A549 (cell line): ENCODE measurements around the gene ADCYAP1R1. TPM values are rescaled to one million over a fixed set of nuclear protein-coding genes. Genes with fewer than 3 reads are reported as not detected.

Experiments
- ATAC-seq, 2 experiments: fragments of 200-7000 bp in 1 of 2; fragments of >200 bp in 1 of 2; cut with Nextera tagmentation in 1 of 2; cut with Tn5 transposase in 1 of 2; 3 replicates each; pipeline versions ENCODE4 v1.8.0 to v1.9.1; 2018 to 2020; ENCODE audit warnings: mild to moderate bottlenecking in 1 of 2, moderate library complexity in 1 of 2
- CTCF ChIA-PET: fragments of 300-600 bp; sonication (Branson Sonifier 250); formaldehyde crosslinking; extraction: SDS; loops from one replicate; lab custom pipeline; 2021; ENCODE audit warnings: antibody characterized with exemption, inconsistent platforms; lab: Yijun Ruan, JAX
- POLR2A ChIA-PET: fragments of 350-600 bp; formaldehyde crosslinking; extraction: SDS; loops from one replicate; lab custom pipeline; 2021; ENCODE audit warnings: antibody characterized with exemption, inconsistent platforms; lab: Yijun Ruan, JAX
- DNase-seq, 2 experiments: peaks; one replicate each; pipeline versions ENCODE4 v3.0.0 to v3.0.0-alpha.2; 2011 to 2016; ENCODE audit warnings: low read depth in 1 of 2, low spot score in 1 of 2
- FAIRE-seq: peaks from 2 replicates; lab custom pipeline; 2011; peaks lifted over from hg19 to GRCh38; lab: Jason Lieb, UNC
- H3K27ac ChIP-seq, 2 experiments: fragments of >200 bp; sonication (Bioruptor Twin); formaldehyde crosslinking; 3 replicates each; pipeline ENCODE4 v1.5.1; 2016 to 2017
- H3K4me1 ChIP-seq: fragments of >200 bp; sonication (Bioruptor Twin); formaldehyde crosslinking; 3 replicates; pipeline ENCODE4 v1.6.1; 2016
- H3K4me2 ChIP-seq: fragments of >200 bp; sonication (Bioruptor Twin); formaldehyde crosslinking; 3 replicates; pipeline ENCODE4 v1.6.1; 2016
- H3K4me3 ChIP-seq: fragments of >200 bp; sonication (Bioruptor Twin); formaldehyde crosslinking; 3 replicates; pipeline ENCODE4 v1.5.1; 2016
- H3K9me3 ChIP-seq: fragments of >200 bp; sonication (Bioruptor Twin); formaldehyde crosslinking; 3 replicates; pipeline ENCODE4 v1.6.1; 2016
- ATOH8 ChIP-seq: fragments of 250-450 bp; sonication (Bioruptor Pico); IDR thresholded peaks from 2 replicates; pipeline ENCODE4 v1.5.0; 2020; ENCODE audit warnings: low read depth, mild to moderate bottlenecking, moderate library complexity
- BCL3 ChIP-seq: fragments of >200 bp; sonication (Bioruptor Twin); formaldehyde crosslinking; IDR thresholded peaks from 3 replicates; pipeline ENCODE4 v1.6.1; 2016
- CBX8 ChIP-seq: fragments of 200-600 bp; sonication (generic); IDR thresholded peaks from 2 replicates; pipeline ENCODE4 v1.6.1; 2016
- CHD2 ChIP-seq: fragments of 150-350 bp; IDR thresholded peaks from 2 replicates; pipeline ENCODE4 v1.6.1; 2014; ENCODE audit warnings: low read length; ENCODE audit not compliant: partially characterized antibody
- CTCF ChIP-seq: fragments of >200 bp; sonication (Bioruptor Twin); formaldehyde crosslinking; IDR thresholded peaks from 3 replicates; pipeline ENCODE4 v1.5.1; 2016
- ESRRA ChIP-seq: fragments of 150-350 bp; IDR thresholded peaks from 2 replicates; pipeline ENCODE4 v1.6.1; 2014; ENCODE audit warnings: mild to moderate bottlenecking, low read length, borderline replicate concordance
- FOSB ChIP-seq: fragments of 250-450 bp; sonication (Bioruptor Pico); IDR thresholded peaks from 2 replicates; pipeline ENCODE4 v1.5.0; 2020; ENCODE audit warnings: mild to moderate bottlenecking, moderate library complexity
- FOSL2 ChIP-seq, 2 experiments: fragments of 450-650 bp in 1 of 2; fragments of >200 bp in 1 of 2; sonication (Bioruptor Twin) in 1 of 2; formaldehyde crosslinking; IDR thresholded peaks; 2 replicates each; pipeline versions ENCODE4 v1.5.0 to v1.6.1; 2016 to 2020; ENCODE audit warnings: mild to moderate bottlenecking in 1 of 2, moderate library complexity in 1 of 2
- GATA3 ChIP-seq: IDR thresholded peaks from 2 replicates; pipeline ENCODE4 v1.6.1; 2012; ENCODE audit warnings: borderline replicate concordance
- HMGXB4 ChIP-seq: fragments of 250-450 bp; sonication (Bioruptor Pico); IDR thresholded peaks from 2 replicates; pipeline ENCODE4 v1.5.0; 2021; ENCODE audit warnings: mild to moderate bottlenecking, moderate library complexity, borderline replicate concordance
- JUNB ChIP-seq: fragments of >200 bp; sonication (Bioruptor Twin); formaldehyde crosslinking; IDR thresholded peaks from 2 replicates; pipeline ENCODE4 v1.6.1; 2016
- MAFK ChIP-seq: fragments of 450-650 bp; IDR thresholded peaks from 2 replicates; pipeline ENCODE4 v1.6.1; 2014; ENCODE audit not compliant: partially characterized antibody
- MYC ChIP-seq: IDR thresholded peaks from 2 replicates; pipeline ENCODE4 v1.6.1; 2012; ENCODE audit warnings: mild to moderate bottlenecking, inconsistent platforms, low read length, improper control_type of control experiment, borderline replicate concordance
- NFE2L2 ChIP-seq: fragments of 150-350 bp; conservative IDR thresholded peaks from 2 replicates; pipeline ENCODE4 v1.6.1; 2014; ENCODE audit warnings: low read length
- NR3C1 ChIP-seq: fragments of >200 bp; sonication (Bioruptor Twin); formaldehyde crosslinking; IDR thresholded peaks from 3 replicates; pipeline ENCODE4 v1.6.1; 2017
- RFX5 ChIP-seq: fragments of 450-650 bp; IDR thresholded peaks from 2 replicates; pipeline ENCODE4 v1.7.1; 2014; ENCODE audit warnings: antibody characterized with exemption, mild to moderate bottlenecking, moderate library complexity
- USF2 ChIP-seq: fragments of 450-650 bp; IDR thresholded peaks from 2 replicates; pipeline ENCODE4 v1.6.1; 2014; ENCODE audit warnings: antibody characterized with exemption
- ZC3H11A ChIP-seq: fragments of 450-650 bp; IDR thresholded peaks from 2 replicates; pipeline ENCODE4 v1.6.1; 2014; ENCODE audit warnings: antibody characterized with exemption, mild to moderate bottlenecking
- ZNF302 ChIP-seq: fragments of 250-450 bp; sonication (Bioruptor Pico); IDR thresholded peaks from 2 replicates; pipeline ENCODE4 v1.9.0; 2021; ENCODE audit warnings: inconsistent platforms, mild to moderate bottlenecking, moderate library complexity
- WGBS: methylation state at CpG from one replicate; pipeline ENCODE4 v1.1.6; 2017; ENCODE audit errors: missing lambda C conversion rate; 5-methylcytosine and 5-hydroxymethylcytosine counted together
- polyA plus RNA-seq, 4 experiments: library from polyadenylated mRNA; depleted of rRNA in 3 of 4; stranded (reverse); fragments of >200 nt; fragmentation: RNase III in 1 of 4; extraction: RNeasy Plus Mini Kit Qiagen cat#74134 plus additional on column Dnase treatment in 1 of 4; gene quantifications; 2 replicates in 3 of 4; 3 replicates in 1 of 4; pipeline ENCODE4 v1.2.3, GENCODE V29; 2011 to 2017

The ADCYAP1R1 gene
- polyA plus RNA-seq, 2 of the 4 experiments (the other 2 are of a cell fraction): 0.01 TPM; not detected in 1

GRCh38 chr7:31049005-31049765, 2.9 kb upstream of the ADCYAP1R1 start (continued):
- no peak for TF ChIP-seq CBX8

GRCh38 chr7:31052487-31052840, 356 bp downstream of the ADCYAP1R1 start:
- no peak for TF ChIP-seq MYC
- TF ChIP-seq CTCF: no peak
- TF ChIP-seq GATA3: no peak
- no peak for TF ChIP-seq BCL3
- no peak for TF ChIP-seq JUNB
- TF ChIP-seq ESRRA: no peak
- TF ChIP-seq ZC3H11A: no peak
- no peak for TF ChIP-seq RFX5
- no peak for TF ChIP-seq NFE2L2
- no peak for TF ChIP-seq ZNF302
- no peak for TF ChIP-seq FOSB
- no peak for TF ChIP-seq ATOH8 (CRISPR knock-in tag)
- TF ChIP-seq HMGXB4: no peak
- no peak for TF ChIP-seq MAFK
- no peak for TF ChIP-seq NR3C1
- TF ChIP-seq USF2: no peak
- TF ChIP-seq FOSL2 (IDR thresholded peaks at IDR 0.05): no peak
- TF ChIP-seq FOSL2 (CRISPR knock-in tag; IDR thresholded peaks at IDR 0.05): no peak
- no peak for TF ChIP-seq CHD2
- POLR2A ChIA-PET: no interaction called here
- Histone ChIP-seq H3K4me3 (peak overlapping the region; percentile 49), H3K27ac (peak overlapping the region in 1 of 2 experiments; percentile 27; a peak in 1 of 6 replicates), H3K4me2 (peak overlapping the region; percentile 93), H3K4me1 (peaks cover 7% of the 10 kb centered on the region; the same call in 1 of the 3 replicates), H3K9me3 (no peaks in the 10 kb centered on the region)
- DNase-seq (no peak), FAIRE-seq (no peak), ATAC-seq (peak in 1 of 2 experiments; percentile 9; a peak in 1 of 6 replicates)
- CTCF ChIA-PET: interaction anchor here (1.4 kb wide), 1 partner anchor 10 kb away, joined by 3 read pairs; no protein-coding TSS in a partner anchor
- no CpG with 5 or more reads among the region's 52 CpGs for WGBS
